Lung microvascular endothelial cell (primary cell): Measurements from ENCODE around the gene LEPROT. TPM values are rescaled to one million over a fixed set of nuclear protein-coding genes. Genes with fewer than 3 reads are reported as not detected.
"Not testable (repeated sequence)": the region's sequence is repeated elsewhere in the genome, so short reads cannot be mapped to it uniquely, and the experiment has no call there.

Experiments used
- DNase-seq, 2 donors: peaks; one replicate each; pipeline versions ENCODE4 v3.0.0 to v3.0.0-alpha.2; 2010; ENCODE audit warnings: low read depth in 2 of 2
- total RNA-seq: library from RNA; depleted of rRNA; stranded (reverse); fragments of >200 nt; gene quantifications from 2 replicates; pipeline ENCODE4 v1.2.1, GENCODE V29; 2014

LEPROT gene, protein sequence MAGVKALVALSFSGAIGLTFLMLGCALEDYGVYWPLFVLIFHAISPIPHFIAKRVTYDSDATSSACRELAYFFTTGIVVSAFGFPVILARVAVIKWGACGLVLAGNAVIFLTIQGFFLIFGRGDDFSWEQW
- 44.7 and 57.3 TPM in 2 replicates for total RNA-seq

DNA sequence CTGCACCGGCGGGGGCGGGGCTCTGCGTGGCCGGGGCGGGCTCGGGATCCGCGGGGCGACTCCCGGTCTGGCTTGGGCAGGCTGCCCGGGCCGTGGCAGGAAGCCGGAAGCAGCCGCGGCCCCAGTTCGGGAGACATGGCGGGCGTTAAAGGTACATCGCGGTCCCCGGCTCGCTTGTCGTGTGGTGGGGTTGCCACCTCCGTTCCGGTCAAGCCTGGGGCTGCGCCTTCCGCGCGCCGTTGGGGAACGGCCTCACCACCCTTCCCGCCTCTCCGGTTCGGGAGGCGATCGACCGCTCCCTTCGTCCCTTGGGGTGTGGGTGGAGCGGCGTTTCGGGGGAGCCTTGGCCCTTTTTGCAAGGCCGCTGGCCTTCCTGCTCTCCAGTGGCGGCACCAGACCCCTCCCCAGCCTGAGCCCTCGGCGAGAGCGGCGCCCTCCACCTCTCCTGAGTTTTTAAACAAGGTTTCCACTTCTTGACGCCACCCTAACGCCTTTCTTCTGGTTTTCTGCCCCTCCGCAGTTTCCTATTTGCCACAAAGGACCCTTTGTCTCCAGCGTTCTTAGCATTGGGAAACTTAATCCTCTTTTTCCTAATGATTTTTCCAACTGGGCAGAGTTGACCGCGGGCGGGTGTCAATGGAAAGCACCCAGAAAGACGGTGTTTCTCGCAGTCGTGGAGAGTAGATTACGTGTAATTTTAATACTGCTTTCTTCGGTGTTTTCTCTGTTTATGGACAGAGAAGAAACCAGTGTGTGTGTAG, at the start of gene LEPROT, which contains the start of gene LEPR:
Gene LEPROT (plus strand): TSS at position 79 of the 761 bp plus-strand sequence. CDS start 57 bp downstream, at position 136.
Gene LEPR (plus strand): TSS at position 79 of the 761 bp plus-strand sequence. CDS start 144,898 bp downstream, outside the sequence.
- no peak for DNase-seq

- no peak for DNase-seq
These were observed 48.9 kb upstream of the LEPROT start for GRCh38 chr1:65371544-65371943.

GRCh38 chr1:65372557-65372956, 47.9 kb upstream of the LEPROT start:
- DNase-seq, result peak in 1 of 2 donors; percentile 7

- DNase-seq, result no peak
These were observed 42.8 kb upstream of the LEPROT start for GRCh38 chr1:65377496-65378246.

DNA sequence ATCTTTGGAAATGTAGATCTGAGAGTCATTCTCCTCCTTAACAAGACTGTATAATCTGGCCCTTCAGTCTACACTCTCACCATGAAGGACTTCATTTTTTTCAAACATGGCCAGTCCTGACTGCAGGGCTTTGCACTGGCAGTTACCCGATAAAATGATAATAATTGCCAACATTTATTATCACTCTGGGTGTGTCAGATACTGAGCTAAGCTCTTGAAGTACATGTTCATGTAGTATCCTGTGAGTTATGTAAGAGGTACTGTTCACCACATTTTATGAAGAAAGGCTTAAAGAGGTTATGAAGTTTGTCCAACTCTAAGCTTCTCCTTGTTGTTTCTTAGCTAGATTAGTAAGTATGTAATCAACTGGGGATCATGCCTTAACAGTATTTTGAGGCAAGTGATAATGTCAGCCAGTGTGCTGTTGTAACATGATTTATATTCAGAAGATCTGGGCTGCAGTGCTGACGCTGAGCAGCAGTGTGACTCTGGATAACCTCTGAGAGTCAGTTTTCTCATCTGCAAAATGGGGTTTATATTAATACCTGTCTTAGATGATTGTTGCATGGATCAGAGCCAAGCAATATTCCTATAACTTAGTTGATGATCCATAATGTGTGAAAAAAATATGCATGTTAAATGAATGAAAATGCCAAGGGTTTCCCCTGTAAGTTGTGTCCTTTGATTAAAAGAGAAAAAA, 42.1 kb upstream of the LEPROT start:
- DNase-seq, result no peak

DNA sequence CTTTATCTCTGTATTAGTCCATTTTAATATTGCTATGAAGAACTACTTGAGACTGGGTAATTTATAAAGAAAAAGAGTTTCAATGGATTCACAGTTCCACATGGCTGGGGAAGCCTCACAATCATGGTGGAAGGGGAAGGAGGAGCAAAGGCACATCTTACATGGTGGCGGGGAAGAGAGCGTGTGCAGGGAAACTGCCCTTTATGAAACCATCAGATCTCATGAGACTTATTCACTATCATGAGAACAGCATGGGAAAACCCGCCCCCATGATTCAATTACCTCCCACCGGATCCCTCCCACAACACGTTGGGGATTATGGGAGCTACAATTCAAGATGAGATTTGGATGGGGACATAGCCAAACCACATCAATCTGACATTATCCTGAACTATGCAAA, 36.0 kb upstream of the LEPROT start:
- not testable (repeated sequence) for DNase-seq

DNA sequence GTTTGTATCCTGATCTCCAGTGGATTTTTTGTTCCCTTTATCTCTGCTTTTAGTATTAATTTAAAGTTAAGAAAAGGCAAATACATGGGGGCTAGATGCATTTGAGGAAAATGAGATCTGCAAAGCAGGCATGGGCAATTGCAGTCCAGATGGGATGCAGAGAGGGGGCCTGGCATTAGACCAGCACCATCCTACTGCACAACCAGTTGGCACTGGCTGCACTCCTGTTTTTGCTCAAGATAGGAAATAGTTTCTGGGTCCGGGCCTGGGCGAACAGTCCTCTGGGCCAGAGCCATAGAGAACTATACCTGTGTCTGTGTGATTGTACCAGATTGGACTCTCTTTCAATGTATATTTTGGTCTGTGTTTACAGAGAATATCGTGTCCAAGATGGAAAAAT, 34.0 kb upstream of the LEPROT start:
- DNase-seq, result no peak

- no peak for DNase-seq
These were observed 32.6 kb upstream of the LEPROT start for GRCh38 chr1:65387821-65388220.

DNA sequence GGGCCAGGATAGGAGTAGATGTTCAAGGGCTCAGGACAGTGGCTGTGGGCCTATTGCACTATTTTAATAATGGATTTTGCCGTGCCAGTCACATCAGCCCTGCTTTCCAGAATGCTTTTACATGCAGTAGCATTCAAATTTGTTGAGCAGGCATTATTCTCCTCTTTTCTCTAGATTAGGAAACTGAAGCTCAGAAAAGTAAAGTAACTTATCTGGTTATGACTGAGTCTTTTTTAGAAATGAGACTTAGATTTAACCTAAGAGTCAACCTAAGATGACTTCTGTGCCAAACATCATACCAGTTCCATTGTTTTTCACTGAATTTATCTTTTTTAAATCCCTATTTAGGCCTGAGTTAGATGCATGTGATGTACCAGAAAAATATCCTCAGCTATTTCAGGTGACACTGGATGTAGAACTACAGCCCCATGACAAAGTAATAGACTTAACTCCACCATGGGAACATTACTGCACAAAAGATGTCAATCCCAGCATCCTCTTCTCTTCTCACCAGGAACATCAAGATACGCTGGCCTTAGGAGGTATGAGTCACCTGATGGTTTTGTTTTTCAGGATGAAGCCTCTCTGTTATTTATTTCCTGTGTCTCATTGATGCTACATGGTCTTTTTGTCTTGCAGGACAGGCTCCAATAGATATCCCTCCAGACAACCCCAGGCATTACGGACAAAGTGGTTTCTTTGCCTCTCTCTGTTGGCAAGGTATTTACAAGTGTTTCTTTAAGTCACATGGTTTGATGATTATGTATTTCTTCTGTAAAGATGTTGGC, 31.4 kb upstream of the LEPROT start:
- peak; percentile 15 to 43 for DNase-seq

- DNase-seq, result no peak
These were observed 28.0 kb upstream of the LEPROT start for GRCh38 chr1:65392497-65392896.

GRCh38 chr1:65393347-65393746, 27.1 kb upstream of the LEPROT start:
- peak in 1 of 2 donors; percentile 87 for DNase-seq

GRCh38 chr1:65393928-65394327, 26.5 kb upstream of the LEPROT start:
- DNase-seq, result no peak

DNA sequence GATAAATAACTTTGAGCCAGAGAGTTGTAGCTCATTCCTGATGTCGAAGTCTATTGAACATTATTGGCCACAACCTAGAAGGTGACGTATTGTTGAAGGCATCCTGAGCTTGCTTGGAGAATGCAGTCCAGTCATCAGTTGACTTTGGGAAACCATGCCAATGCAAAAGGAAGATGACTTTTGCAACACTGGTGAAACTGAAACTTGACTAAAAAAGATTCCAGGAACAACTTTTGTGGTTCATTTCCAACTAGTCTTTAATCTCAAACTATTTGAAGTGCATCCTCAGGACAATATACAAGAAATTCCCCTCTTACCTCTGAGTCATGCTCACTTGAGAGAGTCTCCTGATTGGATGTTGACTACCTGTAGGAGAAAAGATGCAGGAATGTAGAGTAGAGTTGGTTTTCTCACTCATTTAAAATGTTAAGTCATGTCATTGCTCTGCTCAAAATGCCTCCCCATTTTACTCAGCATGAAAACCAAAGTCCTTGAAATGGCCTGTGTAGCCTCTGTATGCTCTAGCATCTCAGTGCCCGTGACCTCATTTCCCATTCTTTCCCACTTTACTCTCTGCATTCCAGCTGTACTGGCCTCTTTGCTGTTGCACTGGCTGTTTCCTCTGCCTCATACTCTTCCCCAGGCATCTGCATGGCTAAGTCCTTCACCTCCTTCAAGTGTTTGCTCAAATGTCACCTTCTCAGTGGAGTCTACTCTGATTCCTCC, 24.4 kb upstream of the LEPROT start:
- DNase-seq, result peak in 1 of 2 donors; percentile 12

GRCh38 chr1:65398083-65398482, 22.4 kb upstream of the LEPROT start:
- DNase-seq, result no peak

DNA sequence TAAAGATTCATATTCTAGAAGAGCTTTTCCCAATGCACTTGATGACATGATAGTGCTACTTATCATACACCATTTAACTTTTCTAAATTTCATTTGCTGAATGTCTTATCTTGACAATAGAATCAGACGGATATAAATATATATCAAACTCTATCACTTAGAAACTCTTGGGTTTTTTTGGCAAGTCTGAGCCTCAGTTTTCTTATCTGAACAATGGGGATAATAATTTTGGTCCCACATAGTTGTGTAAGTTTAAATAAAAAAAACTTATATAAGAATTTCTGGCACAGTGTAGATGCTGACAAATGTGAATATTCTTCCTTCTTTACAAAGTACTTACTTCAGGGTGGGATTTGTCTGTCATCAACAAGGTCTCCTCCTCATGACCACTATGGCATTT, 21.5 kb upstream of the LEPROT start:
- no peak for DNase-seq

DNA sequence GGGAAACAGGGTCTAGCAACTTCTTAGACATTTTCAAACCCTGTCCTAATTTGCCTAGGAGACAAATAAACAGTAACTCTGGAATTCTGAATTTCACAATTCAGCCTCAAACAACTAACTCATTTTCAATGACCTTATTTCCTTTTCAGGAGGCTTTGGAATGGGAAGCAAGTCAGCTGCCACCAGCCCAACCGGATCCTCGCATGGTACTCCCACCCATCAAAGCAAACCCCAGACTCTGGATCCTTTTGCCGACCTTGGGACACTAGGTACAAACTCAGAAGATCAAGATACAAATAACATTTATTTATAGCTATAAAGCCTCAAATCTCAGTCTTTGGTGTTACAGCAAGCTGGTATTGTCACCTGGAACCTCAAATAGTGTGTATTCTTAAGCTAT, 18.9 kb upstream of the LEPROT start:
- no peak for DNase-seq

- DNase-seq, result no peak
These were observed 15.5 kb upstream of the LEPROT start for GRCh38 chr1:65404941-65405340.

- DNase-seq, result no peak
These were observed 12.6 kb upstream of the LEPROT start for GRCh38 chr1:65407877-65408276.

- no peak for DNase-seq
These were observed 11.2 kb upstream of the LEPROT start for GRCh38 chr1:65409314-65409713.

GRCh38 chr1:65409816-65410326, 10.6 kb upstream of the LEPROT start:
- no peak for DNase-seq
